GM12801 (cell line): Measurements from ENCODE around the gene CLCN7.

ENCODE experiments used
- CTCF ChIP-seq: IDR thresholded peaks from one replicate; pipeline ENCODE4 v1.5.1; 2011; ENCODE audit warnings: control low read depth; ENCODE audit not compliant: insufficient read length; ENCODE audit errors: extremely low read depth

The CLCN7 gene

GRCh38 chr16:1481906-1482835 is 7.3 kb upstream of the CLCN7 start:
- no peak for TF ChIP-seq CTCF

- TF ChIP-seq CTCF, result no peak
Measured at GRCh38 chr16:1477033-1477432, 2.2 kb upstream of the CLCN7 start.

- no peak for TF ChIP-seq CTCF
Measured at GRCh38 chr16:1475552-1476114, 805 bp upstream of the CLCN7 start.

- TF ChIP-seq CTCF, result no peak
Measured at GRCh38 chr16:1474082-1474795, 589 bp downstream of the CLCN7 start.

GRCh38 chr16:1472974-1473373 is 1.9 kb downstream of the CLCN7 start:
- TF ChIP-seq CTCF, result no peak

GRCh38 chr16:1471569-1472194 is 3.1 kb downstream of the CLCN7 start:
- TF ChIP-seq CTCF, result no peak

- TF ChIP-seq CTCF, result no peak
Measured at GRCh38 chr16:1470481-1471251, 4.2 kb downstream of the CLCN7 start.
